NCI-H146 (cell line): ENCODE data around the gene TMEM143.
"Not testable (repeated sequence)": the region's sequence is repeated elsewhere in the genome, so short reads cannot be mapped to it uniquely, and the experiment has no call there.

Source experiments
- DNase-seq: peaks from one replicate; lab custom pipeline; 2025; lab: John Stamatoyannopoulos, UW

TMEM143 gene

GRCh38 chr19:48329167-48329891, 34.4 kb downstream of the TMEM143 start:
- no peak for DNase-seq

- DNase-seq: peak; percentile 45
Measured at GRCh38 chr19:48325265-48325910, 38.4 kb downstream of the TMEM143 start, which contains the start of gene EMP3. EMP3 (plus strand) TSS chr19:48325552; CDS start chr19:48326845, 1,293 bp downstream.

- peak; percentile 99 for DNase-seq
Measured at GRCh38 chr19:48321622-48322591, 41.8 kb downstream of the TMEM143 start.

GRCh38 chr19:48321372-48321621, 42.4 kb downstream of the TMEM143 start:
- DNase-seq: peak; percentile 98

- DNase-seq: peak; percentile 83
Measured at GRCh38 chr19:48319647-48320541, 43.8 kb downstream of the TMEM143 start.

- no peak for DNase-seq
Measured at GRCh38 chr19:48318286-48318987, 45.3 kb downstream of the TMEM143 start.

GRCh38 chr19:48317708-48317960, 46.1 kb downstream of the TMEM143 start:
- DNase-seq: not testable (repeated sequence)

GRCh38 chr19:48315712-48316111, 48.0 kb downstream of the TMEM143 start:
- DNase-seq: no peak

- no peak for DNase-seq
Measured at GRCh38 chr19:48311384-48311783, 52.4 kb downstream of the TMEM143 start.

- no peak for DNase-seq
Measured at GRCh38 chr19:48310227-48310626, 53.5 kb downstream of the TMEM143 start.

GRCh38 chr19:48309731-48310130, 54.0 kb downstream of the TMEM143 start:
- DNase-seq: not testable (repeated sequence)

- DNase-seq: peak; percentile 12
Measured at GRCh38 chr19:48308631-48309586, 54.8 kb downstream of the TMEM143 start.

GRCh38 chr19:48303866-48304265, 59.9 kb downstream of the TMEM143 start:
- no peak for DNase-seq

- no peak for DNase-seq
Measured at GRCh38 chr19:48303367-48303766, 60.4 kb downstream of the TMEM143 start.

GRCh38 chr19:48302600-48302959, 61.2 kb downstream of the TMEM143 start:
- no peak for DNase-seq

GRCh38 chr19:48301886-48302599, 61.7 kb downstream of the TMEM143 start:
- DNase-seq: no peak

- DNase-seq: no peak
Measured at GRCh38 chr19:48297975-48298374, 65.8 kb downstream of the TMEM143 start.

- no peak for DNase-seq
Measured at GRCh38 chr19:48296963-48297734, 66.6 kb downstream of the TMEM143 start.

GRCh38 chr19:48295458-48295857, 68.3 kb downstream of the TMEM143 start:
- DNase-seq: no peak
